Measurements from ENCODE around the gene PHACTR2. TPM values are rescaled to one million over a fixed set of nuclear protein-coding genes. Genes with fewer than 3 reads are reported as not detected.

Gene PHACTR2
- total RNA-seq, 1 donor from 2014 or later: 63.5 TPM

GRCh38 chr6:143880412-143880811, 202.6 kb downstream of the PHACTR2 start:
- DNase-seq (ENCODE audit: low spot score): no peak
- Mint-ChIP-seq H3K27ac (no peak overlapping the region), H3K9me3 (peaks cover 3% of the 10 kb centered on the region), H3K4me1 (ENCODE audit: low read depth) (no peaks in the 10 kb centered on the region), H3K27me3 (ENCODE audit: insufficient read depth) (peaks cover 7% of the 10 kb centered on the region), H3K4me3 (no peak overlapping the region), H3K36me3 (ENCODE audit: low read depth) (peaks cover 2% of the 10 kb centered on the region)
- intact Hi-C loops (cut with micrococcal nuclease): no loop called here

Other genes starting within 250 kb of the PHACTR2 start
- 39.0 and 43.6 TPM in 2 replicates for gene ADAT2, start 227.3 kb upstream of the PHACTR2 start, total RNA-seq
- gene PEX3, start 227.2 kb upstream of the PHACTR2 start, total RNA-seq: 23.6 and 25.0 TPM in 2 replicates
- 15.7 and 16.3 TPM in 2 replicates for gene FUCA2, start 166.2 kb upstream of the PHACTR2 start, total RNA-seq
- gene LTV1, start 165.4 kb downstream of the PHACTR2 start, total RNA-seq: 63.0 and 67.9 TPM in 2 replicates
- 0.24 TPM in 1 of 2 replicates, not detected in the other for gene ZC2HC1B, start 186.5 kb downstream of the PHACTR2 start, total RNA-seq

Measured in activated T-helper 1 cell treated with anti-CD3 and anti-CD28 coated beads, Interleukin-12 subunit alpha, Interleukin-12 subunit beta, Interleukin-2, Interleukin-4 antibody, amounts not matched to agents 30 ng/mL and 10 ng/mL and 1 ng/mL, durations not matched to agents 14 hours and 24 hours and 36 hours (primary cell).